ENCODE measurements around the gene MIER1.
A peak's percentile ranks its signal among the peaks of the same experiment; 100 is the strongest.
"Not testable (repeated sequence)": the region's sequence is repeated elsewhere in the genome, so short reads cannot be mapped to it uniquely, and the experiment has no call there.

Gene MIER1

DNA sequence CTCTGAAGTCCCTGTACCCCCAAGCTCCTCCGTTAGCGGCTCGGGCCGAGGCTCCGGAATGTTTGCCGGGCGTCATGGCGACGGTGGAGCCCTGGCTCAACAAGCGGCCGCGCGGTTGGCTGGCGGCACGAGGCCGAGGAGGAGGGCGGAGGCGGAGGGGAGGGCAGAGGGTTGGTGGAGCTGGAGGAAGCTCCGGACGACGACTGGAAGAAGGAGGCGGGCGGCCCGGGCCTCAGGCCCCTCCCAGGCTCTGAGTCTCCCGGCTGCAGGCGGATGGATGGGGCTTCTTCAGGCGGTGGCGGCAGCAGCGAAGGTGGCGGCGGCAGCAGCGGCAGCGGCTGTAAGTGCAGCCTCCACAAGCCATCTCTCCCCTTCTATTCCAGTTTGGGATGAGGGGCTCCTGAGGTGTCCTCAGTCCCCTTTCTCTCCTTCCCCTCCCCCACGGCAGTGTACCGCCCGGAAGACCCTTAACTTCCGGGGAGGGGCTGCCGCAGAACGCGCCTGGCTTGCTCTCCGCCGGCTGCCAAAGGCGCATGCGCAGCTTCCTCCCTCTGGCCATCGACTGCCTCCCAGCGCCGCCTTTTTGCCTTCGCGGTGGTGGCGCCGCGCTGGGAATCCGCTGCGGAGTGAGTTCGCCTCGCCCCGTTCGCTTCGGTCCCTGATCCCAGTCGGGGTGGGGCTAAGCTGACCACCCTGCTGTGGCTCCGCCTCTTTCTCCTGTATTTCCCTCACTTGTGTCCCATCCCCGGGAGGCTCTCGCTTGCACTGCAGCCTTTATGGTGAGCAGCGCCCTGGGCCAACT, at the start of gene MIER1, which contains the start of gene DNAI4:
Gene MIER1, plus strand, starts transcription at position 235 of the 802 bp plus-strand sequence. Its CDS starts 39 bp downstream, at position 274.
Gene DNAI4, minus strand, starts transcription at position 101 of the 802 bp plus-strand sequence. Its CDS starts 25 bp downstream, at position 76.
- H3K4me3 ChIP-seq (ENCODE audit: low read depth, low read length), result peak within 1 kb of the TSS; percentile 64
- no peak for TF ChIP-seq CTCF (IDR thresholded peaks at IDR 0.05; ENCODE audit: low read depth, low read length)

DNA sequence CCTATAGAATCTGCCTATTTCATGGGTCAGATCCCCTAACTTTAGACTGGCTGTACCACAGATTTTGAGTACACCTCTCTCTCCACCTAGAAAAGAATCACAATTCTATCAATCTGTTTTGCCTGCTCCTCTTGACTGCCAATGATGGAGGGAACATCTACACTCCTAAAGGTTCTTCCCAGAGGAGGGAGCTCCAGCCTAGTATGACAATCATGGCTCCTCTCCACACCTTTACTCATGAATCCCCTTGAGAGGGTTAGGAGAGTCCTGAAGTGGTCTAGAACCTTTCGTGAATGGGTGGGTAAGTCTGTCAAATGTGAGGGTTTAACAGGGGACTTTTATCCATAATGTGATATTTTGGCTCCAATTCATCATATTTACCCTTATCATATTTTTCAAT, 48.1 kb upstream of the MIER1 start:
- TF ChIP-seq CTCF (IDR thresholded peaks at IDR 0.05; ENCODE audit: low read depth, low read length), result no peak
- no peak overlapping the region for H3K4me3 ChIP-seq (ENCODE audit: low read depth, low read length)

- no peak for TF ChIP-seq CTCF (IDR thresholded peaks at IDR 0.05; ENCODE audit: low read depth, low read length)
- H3K4me3 ChIP-seq (ENCODE audit: low read depth, low read length), result no peak overlapping the region
Observed at GRCh38 chr1:66889030-66889429, 35.8 kb upstream of the MIER1 start.

GRCh38 chr1:66890621-66891020, 34.2 kb upstream of the MIER1 start:
- TF ChIP-seq CTCF (IDR thresholded peaks at IDR 0.05; ENCODE audit: low read depth, low read length), result no peak
- H3K4me3 ChIP-seq (ENCODE audit: low read depth, low read length), result no peak overlapping the region

GRCh38 chr1:66893712-66894111, 31.1 kb upstream of the MIER1 start:
- H3K4me3 ChIP-seq (ENCODE audit: low read depth, low read length), result no peak overlapping the region
- TF ChIP-seq CTCF (IDR thresholded peaks at IDR 0.05; ENCODE audit: low read depth, low read length), result no peak

GRCh38 chr1:66915203-66915602, 9.6 kb upstream of the MIER1 start:
- H3K4me3 ChIP-seq (ENCODE audit: low read depth, low read length), result not testable (repeated sequence)

GRCh38 chr1:66916320-66916719, 8.5 kb upstream of the MIER1 start:
- H3K4me3 ChIP-seq (ENCODE audit: low read depth, low read length), result no peak overlapping the region

More at GRCh38 chr1:66916320-66916719, 8.5 kb upstream of the MIER1 start:
- no peak for TF ChIP-seq CTCF (IDR thresholded peaks at IDR 0.05; ENCODE audit: low read depth, low read length)
